Body of pancreas (tissue), 4 donors: ENCODE measurements around the gene RAB40C.

Experiments used
- CTCF ChIP-seq, 7 experiments: fragments of 450-650 bp in 4 of 7; fragments of 200-600 bp in 3 of 7; sonication (generic) in 3 of 7; IDR thresholded peaks; one replicate each; pipeline ENCODE4 v1.5.1; 2016 to 2019; ENCODE audit warnings: antibody characterized with exemption in 7 of 7
- POLR2A ChIP-seq, 3 donors: fragments of 450-650 bp; IDR thresholded peaks; one replicate each; pipeline ENCODE4 v1.6.1; 2016; ENCODE audit warnings: antibody characterized with exemption in 3 of 3, mild to moderate bottlenecking in 2 of 3

GRCh38 chr16:669666-670065 lies 79.8 kb downstream of the RAB40C start:
- TF ChIP-seq CTCF (IDR thresholded peaks at IDR 0.05): no peak
- no peak for TF ChIP-seq POLR2A (IDR thresholded peaks at IDR 0.05)
